PC-9 (cell line): Measurements from ENCODE around the gene STX16. TPM values are rescaled to one million over a fixed set of nuclear protein-coding genes. Genes with fewer than 3 reads are reported as not detected.

Experiments used
- BruUV-seq: library from RNA; stranded (reverse); fragments of 400-500 nt; replicated peaks from 2 replicates; lab custom pipeline; 2021; lab: Mats Ljungman, UMichigan
- CTCF ChIA-PET: fragments of 300-600 bp; sonication (Branson Sonifier 250); formaldehyde crosslinking; loops from one replicate; lab custom pipeline; 2022; ENCODE audit warnings: antibody characterized with exemption; lab: Charles Lee
- POLR2A ChIA-PET: fragments of 300-600 bp; sonication (Branson Sonifier 250); formaldehyde crosslinking; loops from one replicate; lab custom pipeline; 2022; ENCODE audit warnings: antibody characterized with exemption; ENCODE audit not compliant: unreplicated experiment; lab: Charles Lee
- DNase-seq, 2 experiments: peaks; one replicate each; pipeline versions ENCODE4 v3.0.0 to v3.0.0-alpha.2; 2015 to 2022; ENCODE audit warnings: mixed read lengths in 1 of 2
- H2AFZ ChIP-seq: fragments of 200-600 bp; sonication (generic); 2 replicates; pipeline ENCODE4 v1.8.1; 2017; ENCODE audit warnings: antibody characterized with exemption
- H3F3A ChIP-seq: fragments of 200-600 bp; sonication (generic); 2 replicates; pipeline ENCODE4 v1.8.1; 2017; ENCODE audit warnings: antibody characterized with exemption, mild to moderate bottlenecking, low read depth; ENCODE audit not compliant: insufficient read depth
- H3K27ac ChIP-seq: fragments of 200-600 bp; sonication (generic); 2 replicates; pipeline ENCODE4 v1.6.1; 2016; ENCODE audit warnings: mixed run types
- H3K27me3 ChIP-seq: fragments of 200-600 bp; sonication (generic); 2 replicates; pipeline ENCODE4 v1.6.1; 2016; ENCODE audit warnings: low read depth, mixed run types; ENCODE audit not compliant: insufficient read depth
- H3K36me3 ChIP-seq: fragments of 200-600 bp; sonication (generic); 2 replicates; pipeline ENCODE4 v1.6.1; 2016; ENCODE audit warnings: low read depth, mixed run types
- H3K4me1 ChIP-seq: fragments of 200-600 bp; sonication (generic); replicated peaks from 2 replicates; pipeline ENCODE4 v1.6.1; 2016; ENCODE audit warnings: mixed run types; ENCODE audit not compliant: insufficient read depth
- H3K4me2 ChIP-seq: fragments of 200-600 bp; sonication (generic); 2 replicates; pipeline ENCODE4 v1.6.1; 2017; ENCODE audit warnings: mixed run types
- H3K4me3 ChIP-seq: fragments of 200-600 bp; sonication (generic); 2 replicates; pipeline ENCODE4 v1.6.1; 2016; ENCODE audit warnings: mixed run types
- H3K79me2 ChIP-seq: fragments of 200-600 bp; sonication (generic); 2 replicates; pipeline ENCODE4 v1.6.1; 2017; ENCODE audit warnings: low read depth, mixed run types
- H3K9me2 ChIP-seq: fragments of 200-600 bp; sonication (generic); 2 replicates; pipeline ENCODE4 v1.8.1; 2017; ENCODE audit warnings: mild to moderate bottlenecking; ENCODE audit not compliant: insufficient read depth
- H3K9me3 ChIP-seq: fragments of 200-600 bp; sonication (generic); 2 replicates; pipeline ENCODE4 v1.8.1; 2016; ENCODE audit warnings: low read depth; ENCODE audit not compliant: insufficient read depth
- H4K20me1 ChIP-seq: fragments of 200-600 bp; sonication (generic); 2 replicates; pipeline ENCODE4 v1.8.1; 2017; ENCODE audit not compliant: insufficient read depth
- EZH2 ChIP-seq: fragments of 200-600 bp; sonication (generic); IDR thresholded peaks from 2 replicates; pipeline ENCODE4 v1.8.0; 2017; ENCODE audit warnings: antibody characterized with exemption, low read depth
- intact Hi-C: fragments of 100-400 bp; cut with micrococcal nuclease; formaldehyde crosslinking; loops from one replicate; pipeline ENCODE4 v1.10.0; 2022; ENCODE audit not compliant: unreplicated experiment
- total RNA-seq: library from RNA; stranded (reverse); gene quantifications from 2 replicates; pipeline ENCODE4 v1.2.3, GENCODE V29; 2021
- TF ChIP-seq, protein P1 (sequence below): fragments of 200-600 bp; sonication (generic); conservative IDR thresholded peaks from 2 replicates; pipeline ENCODE4 v1.6.1; 2017; ENCODE audit warnings: mixed run types, antibody characterized with exemption, mild to moderate bottlenecking, moderate library complexity

STX16 gene
- total RNA-seq, 1 experiment from 2014 or later: 76.3 TPM

DNA sequence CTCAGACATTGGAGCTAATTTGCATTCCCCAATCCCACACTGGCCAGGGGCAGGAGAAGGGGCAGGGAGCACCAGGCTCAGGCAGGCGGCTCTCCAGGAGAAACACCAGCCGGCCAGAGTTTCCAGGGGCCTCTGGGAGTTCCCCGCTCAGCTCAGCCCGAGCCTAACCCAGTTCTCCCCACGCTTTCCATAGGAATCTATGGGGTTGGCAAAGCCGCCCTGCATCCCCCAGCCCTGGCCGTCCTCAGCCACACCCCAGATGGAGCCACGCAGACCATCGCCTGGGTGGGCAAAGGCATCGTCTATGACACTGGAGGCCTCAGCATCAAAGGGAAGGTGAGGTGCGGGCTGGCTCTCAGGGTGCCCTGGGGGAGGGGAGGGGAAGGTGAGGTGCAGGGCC, 49.7 kb downstream of the STX16 start:
- POLR2A ChIA-PET: no interaction called here

DNA sequence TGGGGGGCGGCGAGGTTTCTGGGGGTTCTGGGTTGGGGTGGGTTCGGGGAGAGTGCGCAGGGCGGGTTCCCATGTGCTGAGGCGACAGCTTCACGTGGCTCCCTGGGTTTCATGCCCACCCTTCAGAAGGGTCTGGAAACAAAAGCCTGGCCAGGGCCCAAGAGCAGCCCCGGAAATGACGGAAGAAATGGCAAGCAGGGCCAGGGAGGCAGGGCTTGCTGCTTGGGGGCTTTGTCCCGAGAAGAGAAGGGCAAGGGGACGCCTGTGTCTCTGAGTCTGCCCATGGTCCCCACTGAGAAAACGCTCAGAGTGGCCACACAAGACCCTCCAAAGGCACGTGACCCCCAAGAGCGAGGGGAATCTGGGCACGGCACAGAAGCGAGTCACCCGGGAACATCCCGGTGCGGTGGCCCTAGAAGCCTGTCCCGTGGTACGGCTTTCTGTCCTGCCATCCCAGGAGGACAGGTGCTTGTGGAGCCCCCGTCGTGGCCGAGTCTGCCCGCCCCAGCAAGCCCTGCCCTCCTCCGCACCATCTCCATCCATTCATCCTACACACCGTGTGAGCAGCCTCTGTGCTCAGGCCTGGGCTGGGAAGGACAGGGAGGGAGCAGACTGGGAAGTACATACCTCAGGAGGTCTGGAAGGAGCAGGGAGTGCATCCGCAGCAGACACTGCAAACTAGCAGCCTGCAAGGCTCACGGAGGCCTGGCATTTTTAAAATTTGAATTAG, 50.5 kb downstream of the STX16 start:
- no peaks in the 10 kb centered on the region for H3K9me2 ChIP-seq
- no peak overlapping the region for H3K4me3 ChIP-seq
- no peaks in the 10 kb centered on the region for H3K4me1 ChIP-seq
- no peaks in the 10 kb centered on the region for H3K27me3 ChIP-seq
- H3K36me3 ChIP-seq: no peaks in the 10 kb centered on the region; the same call in 1 of the 2 replicates
- H4K20me1 ChIP-seq: peaks cover 5% of the 10 kb centered on the region; the same call in 1 of the 2 replicates
- no peak overlapping the region for H2AFZ ChIP-seq
- no peak for DNase-seq
- no TSS peak for BruUV-seq
- ChIA-PET CTCF (no interaction called here), POLR2A (no interaction called here)
- H3K79me2 ChIP-seq: no peaks in the 10 kb centered on the region
- TF ChIP-seq EZH2: no peak
- TF ChIP-seq, protein P1, sequence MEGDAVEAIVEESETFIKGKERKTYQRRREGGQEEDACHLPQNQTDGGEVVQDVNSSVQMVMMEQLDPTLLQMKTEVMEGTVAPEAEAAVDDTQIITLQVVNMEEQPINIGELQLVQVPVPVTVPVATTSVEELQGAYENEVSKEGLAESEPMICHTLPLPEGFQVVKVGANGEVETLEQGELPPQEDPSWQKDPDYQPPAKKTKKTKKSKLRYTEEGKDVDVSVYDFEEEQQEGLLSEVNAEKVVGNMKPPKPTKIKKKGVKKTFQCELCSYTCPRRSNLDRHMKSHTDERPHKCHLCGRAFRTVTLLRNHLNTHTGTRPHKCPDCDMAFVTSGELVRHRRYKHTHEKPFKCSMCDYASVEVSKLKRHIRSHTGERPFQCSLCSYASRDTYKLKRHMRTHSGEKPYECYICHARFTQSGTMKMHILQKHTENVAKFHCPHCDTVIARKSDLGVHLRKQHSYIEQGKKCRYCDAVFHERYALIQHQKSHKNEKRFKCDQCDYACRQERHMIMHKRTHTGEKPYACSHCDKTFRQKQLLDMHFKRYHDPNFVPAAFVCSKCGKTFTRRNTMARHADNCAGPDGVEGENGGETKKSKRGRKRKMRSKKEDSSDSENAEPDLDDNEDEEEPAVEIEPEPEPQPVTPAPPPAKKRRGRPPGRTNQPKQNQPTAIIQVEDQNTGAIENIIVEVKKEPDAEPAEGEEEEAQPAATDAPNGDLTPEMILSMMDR: no peak
- H3K4me2 ChIP-seq: no peak overlapping the region
- H3K9me3 ChIP-seq: no peaks in the 10 kb centered on the region
- intact Hi-C loops: no loop called here
- no peak overlapping the region for H3K27ac ChIP-seq
- H3F3A ChIP-seq: no peaks in the 10 kb centered on the region

More for the DNA sequence above, 49.7 kb downstream of the STX16 start:
- TF ChIP-seq EZH2: no peak
- TF ChIP-seq, protein P1: no peak
- no peaks in the 10 kb centered on the region for H3K9me2 ChIP-seq
- H3K4me2 ChIP-seq: no peak overlapping the region
- no peak for DNase-seq
- CTCF ChIA-PET: no interaction called here
- H3K79me2 ChIP-seq: no peaks in the 10 kb centered on the region
- BruUV-seq: no TSS peak
- no peaks in the 10 kb centered on the region for H3K4me1 ChIP-seq
- H3K9me3 ChIP-seq: no peaks in the 10 kb centered on the region
- H3K27ac ChIP-seq: no peak overlapping the region
- intact Hi-C loops: no loop called here
- no peak overlapping the region for H2AFZ ChIP-seq
- peaks cover 5% of the 10 kb centered on the region; the same call in 1 of the 2 replicates for H4K20me1 ChIP-seq
- H3K27me3 ChIP-seq: no peaks in the 10 kb centered on the region
- H3K4me3 ChIP-seq: no peak overlapping the region
- no peaks in the 10 kb centered on the region for H3F3A ChIP-seq
- no peaks in the 10 kb centered on the region; the same call in 1 of the 2 replicates for H3K36me3 ChIP-seq

DNA sequence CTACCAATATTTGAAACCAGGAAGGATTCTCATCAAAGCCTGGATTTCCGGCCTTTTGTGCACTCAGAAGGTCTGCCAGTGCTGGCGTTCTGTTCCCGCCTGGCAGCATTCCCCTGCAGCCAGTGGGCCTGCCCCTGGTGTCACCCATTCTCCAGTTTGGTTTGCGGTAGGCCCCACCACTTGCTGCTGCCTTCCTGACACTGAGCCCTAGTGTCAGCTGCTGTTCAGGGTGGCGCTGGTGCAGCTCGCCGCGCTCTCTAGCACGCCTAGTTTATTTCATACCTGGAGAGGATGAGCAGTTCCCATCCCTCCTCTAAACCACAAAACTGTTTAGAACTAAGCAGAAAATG, 51.1 kb downstream of the STX16 start:
- H3K9me2 ChIP-seq: no peaks in the 10 kb centered on the region
- POLR2A ChIA-PET: no interaction called here

More for the DNA sequence above, 51.1 kb downstream of the STX16 start:
- BruUV-seq: no TSS peak
- TF ChIP-seq, protein P1: no peak
- TF ChIP-seq EZH2: no peak
- Histone ChIP-seq H3K36me3 (no peaks in the 10 kb centered on the region; the same call in 1 of the 2 replicates), H3F3A (no peaks in the 10 kb centered on the region), H2AFZ (no peak overlapping the region), H3K4me1 (no peaks in the 10 kb centered on the region), H3K79me2 (no peaks in the 10 kb centered on the region), H3K9me3 (no peaks in the 10 kb centered on the region), H3K4me2 (no peak overlapping the region), H4K20me1 (peaks cover 5% of the 10 kb centered on the region; the same call in 1 of the 2 replicates), H3K27ac (no peak overlapping the region), H3K27me3 (no peaks in the 10 kb centered on the region), H3K4me3 (no peak overlapping the region)
- CTCF ChIA-PET: no interaction called here
- DNase-seq: no peak
- intact Hi-C loops: no loop called here
